Ishikawa (cell line): ENCODE results near the gene NAT8L.

Experiments
- CEBPB ChIP-seq: IDR thresholded peaks from 2 replicates; pipeline ENCODE4 v1.6.1; 2012
- CREB1 ChIP-seq: IDR thresholded peaks from 2 replicates; pipeline ENCODE4 v1.6.1; 2012; ENCODE audit warnings: low read depth
- EGR1 ChIP-seq: IDR thresholded peaks from 2 replicates; pipeline ENCODE4 v1.6.1; 2012
- EP300 ChIP-seq: IDR thresholded peaks from 2 replicates; pipeline ENCODE4 v1.6.1; 2012; ENCODE audit warnings: borderline replicate concordance
- FOXM1 ChIP-seq: IDR thresholded peaks from 2 replicates; pipeline ENCODE4 v1.6.1; 2012; ENCODE audit warnings: low read depth, borderline replicate concordance
- NFIC ChIP-seq: IDR thresholded peaks from 2 replicates; pipeline ENCODE4 v1.6.1; 2012
- RAD21 ChIP-seq: IDR thresholded peaks from 2 replicates; pipeline ENCODE4 v1.6.1; 2012; ENCODE audit warnings: low read depth
- TAF1 ChIP-seq: IDR thresholded peaks from 2 replicates; pipeline ENCODE4 v1.6.1; 2012; ENCODE audit warnings: low read depth, mild to moderate bottlenecking
- TCF12 ChIP-seq: IDR thresholded peaks from 2 replicates; pipeline ENCODE4 v1.6.1; 2012; ENCODE audit warnings: low read depth
- TEAD4 ChIP-seq: IDR thresholded peaks from 2 replicates; pipeline ENCODE4 v1.6.1; 2012
- YY1 ChIP-seq: IDR thresholded peaks from 2 replicates; pipeline ENCODE4 v1.6.1; 2012; ENCODE audit warnings: low read depth
- ZBTB7A ChIP-seq: IDR thresholded peaks from 2 replicates; pipeline ENCODE4 v1.6.1; 2012; ENCODE audit warnings: low read depth
- TF ChIP-seq, protein P1 (sequence below): IDR thresholded peaks from 2 replicates; pipeline ENCODE4 v1.6.1; 2012
- TF ChIP-seq, protein P2 (sequence below): IDR thresholded peaks from 2 replicates; pipeline ENCODE4 v1.6.1; 2012
- TF ChIP-seq, protein P3 (sequence below): IDR thresholded peaks from 2 replicates; pipeline ENCODE4 v1.6.1; 2012; ENCODE audit warnings: low read depth, mild to moderate bottlenecking

Gene NAT8L

DNA sequence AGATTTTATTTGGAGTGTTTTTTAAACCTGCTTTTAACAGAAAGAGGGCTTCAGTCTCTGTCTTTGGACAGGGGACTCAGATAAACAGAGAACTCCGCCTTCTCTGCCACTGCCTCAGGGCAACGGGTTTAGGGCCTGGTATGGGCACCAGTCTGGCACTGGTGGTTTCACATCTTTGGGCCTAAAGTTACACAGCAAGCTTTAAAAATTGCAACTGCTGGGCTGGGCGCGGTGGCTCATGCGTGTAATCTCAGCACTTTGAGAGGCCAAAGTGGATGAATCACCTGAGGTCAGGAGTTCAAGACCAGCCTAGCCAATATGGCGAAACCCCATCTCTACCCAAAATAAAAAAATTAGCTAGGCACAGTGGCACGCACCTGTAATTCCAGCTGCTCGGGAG is 10.3 kb upstream of the NAT8L start:
- TF ChIP-seq TEAD4, result no peak
- TF ChIP-seq FOXM1, result no peak
- TF ChIP-seq, protein P1, sequence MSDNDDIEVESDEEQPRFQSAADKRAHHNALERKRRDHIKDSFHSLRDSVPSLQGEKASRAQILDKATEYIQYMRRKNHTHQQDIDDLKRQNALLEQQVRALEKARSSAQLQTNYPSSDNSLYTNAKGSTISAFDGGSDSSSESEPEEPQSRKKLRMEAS, result no peak

DNA sequence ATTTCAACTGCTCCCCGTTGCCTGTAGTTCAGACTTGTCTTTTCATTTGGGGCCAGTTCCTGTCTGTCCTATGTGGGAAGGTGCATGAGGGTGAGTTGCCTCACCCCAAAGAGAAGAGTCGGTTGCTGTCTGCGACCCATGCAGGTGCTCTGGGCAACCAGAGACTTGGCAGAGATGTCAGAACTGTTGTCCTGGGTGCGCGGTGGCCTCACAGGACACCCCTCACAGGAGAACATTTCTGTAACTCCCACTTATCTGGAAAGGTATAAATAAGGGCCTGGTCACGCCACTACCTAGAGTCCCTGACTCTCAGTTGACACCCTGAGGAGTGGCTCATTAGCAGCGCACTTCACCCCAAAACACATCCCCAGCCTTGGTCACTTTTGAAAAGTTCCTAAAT is 9.7 kb upstream of the NAT8L start:
- TF ChIP-seq, protein P2, sequence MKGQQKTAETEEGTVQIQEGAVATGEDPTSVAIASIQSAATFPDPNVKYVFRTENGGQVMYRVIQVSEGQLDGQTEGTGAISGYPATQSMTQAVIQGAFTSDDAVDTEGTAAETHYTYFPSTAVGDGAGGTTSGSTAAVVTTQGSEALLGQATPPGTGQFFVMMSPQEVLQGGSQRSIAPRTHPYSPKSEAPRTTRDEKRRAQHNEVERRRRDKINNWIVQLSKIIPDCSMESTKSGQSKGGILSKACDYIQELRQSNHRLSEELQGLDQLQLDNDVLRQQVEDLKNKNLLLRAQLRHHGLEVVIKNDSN, result no peak
- TF ChIP-seq NFIC, result no peak
- no peak for TF ChIP-seq TAF1
- no peak for TF ChIP-seq CREB1
- TF ChIP-seq, protein P3, sequence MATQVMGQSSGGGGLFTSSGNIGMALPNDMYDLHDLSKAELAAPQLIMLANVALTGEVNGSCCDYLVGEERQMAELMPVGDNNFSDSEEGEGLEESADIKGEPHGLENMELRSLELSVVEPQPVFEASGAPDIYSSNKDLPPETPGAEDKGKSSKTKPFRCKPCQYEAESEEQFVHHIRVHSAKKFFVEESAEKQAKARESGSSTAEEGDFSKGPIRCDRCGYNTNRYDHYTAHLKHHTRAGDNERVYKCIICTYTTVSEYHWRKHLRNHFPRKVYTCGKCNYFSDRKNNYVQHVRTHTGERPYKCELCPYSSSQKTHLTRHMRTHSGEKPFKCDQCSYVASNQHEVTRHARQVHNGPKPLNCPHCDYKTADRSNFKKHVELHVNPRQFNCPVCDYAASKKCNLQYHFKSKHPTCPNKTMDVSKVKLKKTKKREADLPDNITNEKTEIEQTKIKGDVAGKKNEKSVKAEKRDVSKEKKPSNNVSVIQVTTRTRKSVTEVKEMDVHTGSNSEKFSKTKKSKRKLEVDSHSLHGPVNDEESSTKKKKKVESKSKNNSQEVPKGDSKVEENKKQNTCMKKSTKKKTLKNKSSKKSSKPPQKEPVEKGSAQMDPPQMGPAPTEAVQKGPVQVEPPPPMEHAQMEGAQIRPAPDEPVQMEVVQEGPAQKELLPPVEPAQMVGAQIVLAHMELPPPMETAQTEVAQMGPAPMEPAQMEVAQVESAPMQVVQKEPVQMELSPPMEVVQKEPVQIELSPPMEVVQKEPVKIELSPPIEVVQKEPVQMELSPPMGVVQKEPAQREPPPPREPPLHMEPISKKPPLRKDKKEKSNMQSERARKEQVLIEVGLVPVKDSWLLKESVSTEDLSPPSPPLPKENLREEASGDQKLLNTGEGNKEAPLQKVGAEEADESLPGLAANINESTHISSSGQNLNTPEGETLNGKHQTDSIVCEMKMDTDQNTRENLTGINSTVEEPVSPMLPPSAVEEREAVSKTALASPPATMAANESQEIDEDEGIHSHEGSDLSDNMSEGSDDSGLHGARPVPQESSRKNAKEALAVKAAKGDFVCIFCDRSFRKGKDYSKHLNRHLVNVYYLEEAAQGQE, result no peak
- TF ChIP-seq TEAD4, result no peak
- no peak for TF ChIP-seq RAD21
- no peak for TF ChIP-seq TCF12
- TF ChIP-seq YY1, result no peak
- TF ChIP-seq EP300, result no peak
- no peak for TF ChIP-seq FOXM1
- no peak for TF ChIP-seq CEBPB
- TF ChIP-seq, protein P1, result no peak
- no peak for TF ChIP-seq ZBTB7A

DNA sequence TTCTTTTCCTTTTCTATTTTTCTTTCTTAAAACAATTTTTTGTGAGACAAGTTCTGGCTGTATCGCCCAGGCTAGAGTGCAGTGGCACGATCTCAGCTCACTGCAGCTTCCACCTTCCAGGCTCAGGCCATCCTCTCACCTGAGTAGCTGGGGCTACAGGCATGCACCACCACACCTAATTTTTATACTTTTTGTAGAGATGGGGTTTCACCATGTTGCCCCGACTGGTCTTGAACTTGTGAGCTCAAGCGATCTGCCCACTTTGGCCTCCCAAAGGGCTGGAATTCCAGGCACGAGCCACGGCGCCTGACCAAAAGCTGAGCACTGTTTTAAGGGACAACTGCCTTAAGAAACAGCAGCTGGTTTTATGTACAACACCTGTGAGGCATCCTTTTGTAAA is 9.3 kb upstream of the NAT8L start:
- TF ChIP-seq TEAD4 (no peak), CEBPB (no peak), NFIC (no peak), CREB1 (no peak), TAF1 (no peak), EP300 (no peak), EGR1 (no peak), ZBTB7A (no peak), FOXM1 (no peak), YY1 (no peak), RAD21 (no peak), TCF12 (no peak)
- TF ChIP-seq, protein P1, result no peak
- TF ChIP-seq, protein P2, result no peak
- TF ChIP-seq, protein P3, result no peak

DNA sequence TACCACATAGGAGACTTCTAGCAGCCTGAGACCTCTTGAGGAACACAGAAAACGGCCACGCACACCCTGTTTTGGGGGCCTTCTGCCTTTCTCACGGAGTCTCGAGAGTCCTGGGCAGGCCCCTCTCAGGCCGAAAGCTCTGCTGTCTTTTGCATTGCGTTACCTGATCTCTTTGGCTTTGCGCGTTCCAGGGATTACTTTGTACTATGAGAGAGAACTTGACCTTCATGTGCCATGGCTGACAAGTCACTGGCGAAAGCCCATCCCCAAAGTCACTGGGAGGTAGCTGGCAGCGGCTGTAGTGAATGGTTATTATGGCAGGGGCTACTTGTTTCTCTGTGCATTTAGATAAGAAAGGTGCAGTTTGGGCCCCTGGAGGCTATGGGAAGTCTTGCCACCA is 8.0 kb upstream of the NAT8L start:
- TF ChIP-seq CEBPB (no peak), TAF1 (no peak), RAD21 (no peak), ZBTB7A (no peak), CREB1 (no peak), EP300 (no peak), FOXM1 (no peak), YY1 (no peak), TCF12 (no peak), EGR1 (no peak), TEAD4 (no peak), NFIC (no peak)
- TF ChIP-seq, protein P3, result no peak
- TF ChIP-seq, protein P2, result no peak
- TF ChIP-seq, protein P1, result no peak
